CD14-positive monocyte (primary cell): ENCODE results near the gene AADACL3. TPM values are rescaled to one million over a fixed set of nuclear protein-coding genes. Genes with fewer than 3 reads are reported as not detected.

ENCODE experiments used
- DNase-seq, 3 donors: peaks; one replicate each; pipeline ENCODE4 v3.0.0-alpha.2; 2011 to 2022
- H2AFZ ChIP-seq: 2 replicates; pipeline ENCODE4 v1.6.0; 2012; ENCODE audit warnings: mild to moderate bottlenecking, low read depth, low read length, inconsistent platforms; ENCODE audit not compliant: insufficient read depth, poor library complexity, severe bottlenecking
- H3K27ac ChIP-seq, 2 donors: 1 replicate in 1 of 2; 2 replicates in 1 of 2; pipeline ENCODE4 v1.5.1; 2012 to 2013; ENCODE audit warnings: low read length in 2 of 2, control low read depth in 1 of 2, inconsistent platforms in 1 of 2, low read depth in 1 of 2, mild to moderate bottlenecking in 1 of 2
- H3K27me3 ChIP-seq, 2 donors: one replicate each; pipeline versions ENCODE4 v1.6.0 to v1.6.1; 2011 to 2013; ENCODE audit warnings: low read length in 2 of 2; ENCODE audit not compliant: control insufficient read depth in 2 of 2, insufficient read depth in 2 of 2
- H3K36me3 ChIP-seq, 2 donors: replicated peaks in 1 of 2; 1 replicate in 1 of 2; 2 replicates in 1 of 2; pipeline versions ENCODE4 v1.5.1 to v1.6.1; 2012 to 2013; ENCODE audit warnings: low read length in 2 of 2, control low read depth in 1 of 2, inconsistent platforms in 1 of 2, mild to moderate bottlenecking in 1 of 2; ENCODE audit not compliant: insufficient read depth in 2 of 2, control insufficient read depth in 1 of 2
- H3K4me1 ChIP-seq, 2 donors: 1 replicate in 1 of 2; 2 replicates in 1 of 2; pipeline versions ENCODE4 v1.5.1 to v1.6.1; 2012 to 2013; ENCODE audit warnings: low read length in 2 of 2, control low read depth in 1 of 2, inconsistent platforms in 1 of 2, mild to moderate bottlenecking in 1 of 2, moderate library complexity in 1 of 2; ENCODE audit not compliant: insufficient read depth in 2 of 2, control insufficient read depth in 1 of 2
- H3K4me2 ChIP-seq: replicated peaks from 2 replicates; pipeline ENCODE3; 2012; ENCODE audit warnings: low read length, moderate library complexity, mild to moderate bottlenecking; ENCODE audit not compliant: poor library complexity, severe bottlenecking; ENCODE audit errors: extremely low read depth
- H3K4me3 ChIP-seq, 3 experiments: fragments of 200-600 bp in 1 of 3; sonication (generic) in 1 of 3; replicated peaks in 1 of 3; 1 replicate in 2 of 3; 2 replicates in 1 of 3; pipeline ENCODE4 v1.5.1; 2011 to 2013; ENCODE audit warnings: low read length in 3 of 3, mild to moderate bottlenecking in 3 of 3, control low read depth in 2 of 3, low read depth in 2 of 3, inconsistent platforms in 1 of 3, moderate library complexity in 1 of 3
- H3K79me2 ChIP-seq: 2 replicates; pipeline ENCODE4 v1.6.0; 2012; ENCODE audit warnings: mild to moderate bottlenecking, control low read depth, inconsistent platforms, low read length, moderate library complexity; ENCODE audit not compliant: insufficient read depth
- H3K9ac ChIP-seq: 2 replicates; pipeline ENCODE4 v1.6.0; 2017; ENCODE audit warnings: low read length, mild to moderate bottlenecking; ENCODE audit not compliant: insufficient read depth, poor library complexity, severe bottlenecking
- H3K9me3 ChIP-seq, 2 donors: replicated peaks in 1 of 2; 1 replicate in 1 of 2; 2 replicates in 1 of 2; pipeline versions ENCODE4 v1.5.1 to v1.6.1; 2012 to 2013; ENCODE audit warnings: low read length in 2 of 2, control low read depth in 1 of 2; ENCODE audit not compliant: control insufficient read depth in 1 of 2, insufficient read depth in 1 of 2
- H4K20me1 ChIP-seq: 2 replicates; pipeline ENCODE4 v1.6.0; 2012; ENCODE audit warnings: mild to moderate bottlenecking, low read length, control low read depth, moderate library complexity; ENCODE audit not compliant: insufficient read depth
- H3K27ac Mint-ChIP-seq, 7 donors: one replicate each; pipeline ENCODE4 v1.8.0; 2020; ENCODE audit warnings: mild to moderate bottlenecking in 7 of 7, mixed read lengths in 7 of 7, moderate library complexity in 6 of 7, inconsistent platforms in 2 of 7
- H3K27me3 Mint-ChIP-seq, 3 donors: one replicate each; pipeline ENCODE4 v1.8.0; 2021 to 2022; ENCODE audit warnings: low read depth in 3 of 3, mild to moderate bottlenecking in 3 of 3, mixed read lengths in 3 of 3, moderate library complexity in 3 of 3, inconsistent platforms in 1 of 3
- H3K36me3 Mint-ChIP-seq, 2 donors: one replicate each; pipeline ENCODE4 v1.8.0; 2020; ENCODE audit warnings: mixed read lengths in 2 of 2, inconsistent platforms in 1 of 2, mild to moderate bottlenecking in 1 of 2
- H3K4me1 Mint-ChIP-seq: one replicate; pipeline ENCODE4 v1.8.0; 2020; ENCODE audit warnings: mild to moderate bottlenecking, mixed read lengths
- H3K4me3 Mint-ChIP-seq, 2 donors: one replicate each; pipeline ENCODE4 v1.8.0; 2020; ENCODE audit warnings: mild to moderate bottlenecking in 2 of 2, mixed read lengths in 2 of 2, moderate library complexity in 1 of 2
- H3K9me3 Mint-ChIP-seq, 7 donors: one replicate each; pipeline ENCODE4 v1.8.0; 2020 to 2022; ENCODE audit warnings: mixed read lengths in 7 of 7, mild to moderate bottlenecking in 6 of 7, moderate library complexity in 6 of 7, inconsistent platforms in 2 of 7
- WGBS: methylation state at CpG from one replicate; pipeline ENCODE4 v1.1.5; 2013; ENCODE audit warnings: missing lambda C conversion rate; ENCODE audit not compliant: insufficient coverage; 5-methylcytosine and 5-hydroxymethylcytosine counted together
- intact Hi-C, 2 donors: fragments of 100-400 bp; cut with micrococcal nuclease; formaldehyde crosslinking; loops; one replicate each; pipeline versions ENCODE4 v1.15.0 to v1.15.1; 2023
- polyA plus RNA-seq, 3 donors: library from polyadenylated mRNA; depleted of rRNA in 1 of 3; unstranded in 2 of 3; stranded (reverse) in 1 of 3; fragments of 300-500 nt in 2 of 3; fragments of >200 nt in 1 of 3; fragmentation: Illumina TruSeq in 2 of 3; gene quantifications; 1 replicate in 2 of 3; 2 replicates in 1 of 3; pipeline ENCODE4 v1.2.3, GENCODE V29; 2012 to 2021
- TF ChIP-seq, protein P1 (sequence below): fragments of 200-600 bp; IDR thresholded peaks from one replicate; pipeline ENCODE4 v1.8.0; 2022; ENCODE audit warnings: antibody characterized with exemption, mild to moderate bottlenecking

The AADACL3 gene
- polyA plus RNA-seq, 3 donors, result not detected

DNA sequence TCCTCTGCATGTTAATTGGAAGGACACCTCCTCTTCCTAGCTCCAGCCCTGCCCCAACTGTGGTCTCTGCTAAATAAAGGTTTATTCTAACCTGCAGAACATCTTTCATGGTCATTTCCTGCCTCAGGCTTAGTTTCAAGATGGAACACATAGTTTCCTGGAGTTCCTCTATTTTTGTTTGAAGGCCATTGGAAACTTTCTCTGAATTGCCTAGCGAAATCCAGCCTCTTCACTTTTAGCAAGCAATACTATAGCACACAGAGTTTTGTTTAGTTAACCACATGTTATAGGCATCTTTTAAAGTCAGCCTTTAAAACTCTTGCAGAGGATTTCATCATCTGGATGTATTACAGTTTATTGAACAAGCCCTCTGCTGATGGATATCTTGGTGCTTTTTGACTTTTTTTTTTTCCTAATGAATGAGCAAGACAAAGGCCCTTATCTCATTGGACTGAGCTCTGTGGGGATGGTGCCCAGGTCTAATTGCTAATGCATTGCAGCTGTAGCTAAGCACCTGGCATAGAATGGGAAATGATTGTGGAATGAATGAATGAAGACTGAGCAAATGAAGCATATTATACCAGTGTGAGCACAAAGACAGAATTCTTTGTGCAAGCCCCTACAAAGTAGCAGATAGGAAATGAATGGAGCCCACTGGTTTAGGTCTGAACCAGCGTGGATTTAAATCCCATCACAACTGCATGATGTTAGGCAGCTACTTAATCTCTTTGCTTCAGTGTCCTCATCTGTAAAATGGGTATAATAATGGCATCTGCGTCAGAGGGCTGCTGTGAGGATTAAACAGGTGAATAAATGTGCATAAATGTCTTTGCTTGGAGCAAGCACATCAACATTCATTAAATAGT is 29.4 kb downstream of the AADACL3 start:
- Histone ChIP-seq H3K4me2 (no peak overlapping the region), H3K27me3 (no peaks in the 10 kb centered on the region), H3K79me2 (no peaks in the 10 kb centered on the region), H2AFZ (no peak overlapping the region), H4K20me1 (no peaks in the 10 kb centered on the region), H3K27ac (no peak overlapping the region), H3K36me3 (no peaks in the 10 kb centered on the region), H3K9me3 (peaks cover 10 to 21% of the 10 kb centered on the region in 2 donors), H3K9ac (no peak overlapping the region), H3K4me1 (no peaks in the 10 kb centered on the region), H3K4me3 (no peak overlapping the region)
- 82% methylated on average over 2 of the region's 3 CpGs for WGBS
- peaks cover 3 to 5% (median 3%) of the 10 kb centered on the region in 3 donors for H3K27me3 Mint-ChIP-seq
- intact Hi-C loops, result no loop called here
- H3K9me3 Mint-ChIP-seq, result peaks cover 13 to 28% (median 24%) of the 10 kb centered on the region in 7 donors
- TF ChIP-seq, protein P1, sequence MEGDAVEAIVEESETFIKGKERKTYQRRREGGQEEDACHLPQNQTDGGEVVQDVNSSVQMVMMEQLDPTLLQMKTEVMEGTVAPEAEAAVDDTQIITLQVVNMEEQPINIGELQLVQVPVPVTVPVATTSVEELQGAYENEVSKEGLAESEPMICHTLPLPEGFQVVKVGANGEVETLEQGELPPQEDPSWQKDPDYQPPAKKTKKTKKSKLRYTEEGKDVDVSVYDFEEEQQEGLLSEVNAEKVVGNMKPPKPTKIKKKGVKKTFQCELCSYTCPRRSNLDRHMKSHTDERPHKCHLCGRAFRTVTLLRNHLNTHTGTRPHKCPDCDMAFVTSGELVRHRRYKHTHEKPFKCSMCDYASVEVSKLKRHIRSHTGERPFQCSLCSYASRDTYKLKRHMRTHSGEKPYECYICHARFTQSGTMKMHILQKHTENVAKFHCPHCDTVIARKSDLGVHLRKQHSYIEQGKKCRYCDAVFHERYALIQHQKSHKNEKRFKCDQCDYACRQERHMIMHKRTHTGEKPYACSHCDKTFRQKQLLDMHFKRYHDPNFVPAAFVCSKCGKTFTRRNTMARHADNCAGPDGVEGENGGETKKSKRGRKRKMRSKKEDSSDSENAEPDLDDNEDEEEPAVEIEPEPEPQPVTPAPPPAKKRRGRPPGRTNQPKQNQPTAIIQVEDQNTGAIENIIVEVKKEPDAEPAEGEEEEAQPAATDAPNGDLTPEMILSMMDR, result no peak
- H3K27ac Mint-ChIP-seq, result no peak overlapping the region
- no peaks in the 10 kb centered on the region for H3K36me3 Mint-ChIP-seq
- H3K4me1 Mint-ChIP-seq, result no peaks in the 10 kb centered on the region
- DNase-seq, result no peak
- H3K4me3 Mint-ChIP-seq, result no peak overlapping the region

DNA sequence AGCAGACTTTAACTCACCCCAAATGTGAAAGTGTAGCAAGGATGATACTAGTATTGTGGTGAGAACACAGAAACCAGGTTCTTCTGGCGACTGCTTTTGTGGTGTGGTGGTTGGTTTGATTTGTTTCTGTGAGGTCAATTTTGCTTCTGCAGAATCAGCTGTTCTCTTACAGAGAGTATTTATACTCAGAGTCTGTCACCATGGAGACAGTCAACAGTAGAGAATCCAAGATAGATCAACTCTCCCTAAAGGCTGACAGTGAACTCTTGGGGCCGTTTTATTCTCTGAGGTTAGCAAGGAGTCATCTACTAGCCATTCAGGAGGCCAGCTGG is 30.0 kb downstream of the AADACL3 start, which contains the start of gene CFAP107:
CFAP107 (plus strand) TSS at position 209 of the 332 bp plus-strand sequence. CDS start 231 bp downstream, outside the sequence.
- Mint-ChIP-seq H3K9me3 (peaks cover 13 to 31% (median 24%) of the 10 kb centered on the region in 7 donors), H3K27me3 (peaks cover 4 to 5% (median 4%) of the 10 kb centered on the region in 3 donors), H3K27ac (no peak within 1 kb of the TSS), H3K4me1 (no peaks in the 10 kb centered on the region), H3K36me3 (no peaks in the 10 kb centered on the region), H3K4me3 (no peak within 1 kb of the TSS)
- H3K9ac ChIP-seq, result no peak within 1 kb of the TSS
- no peak within 1 kb of the TSS for H3K27ac ChIP-seq
- H3K9me3 ChIP-seq, result peaks cover 10 to 21% of the 10 kb centered on the region in 2 donors
- no peak within 1 kb of the TSS for H2AFZ ChIP-seq
- no peaks in the 10 kb centered on the region for H3K27me3 ChIP-seq
- H3K4me3 ChIP-seq, result no peak within 1 kb of the TSS
- H4K20me1 ChIP-seq, result no peaks in the 10 kb centered on the region
- no peaks in the 10 kb centered on the region for H3K79me2 ChIP-seq
- intact Hi-C loops, result no loop called here
- TF ChIP-seq, protein P1, result no peak
- H3K36me3 ChIP-seq, result no peaks in the 10 kb centered on the region
- H3K4me2 ChIP-seq, result no peak within 1 kb of the TSS
- no peak for DNase-seq
- H3K4me1 ChIP-seq, result no peaks in the 10 kb centered on the region
- 88% methylated on average over 1 of the region's 2 CpGs for WGBS
